ENCODE measurements around the gene HOXA7. TPM values are rescaled to one million over a fixed set of nuclear protein-coding genes. Genes with fewer than 3 reads are reported as not detected.
A peak's percentile ranks its signal among the peaks of the same experiment; 100 is the strongest.

Gene HOXA7
- polyA plus RNA-seq, 1 donor from 2014 or later, result 1.0 TPM

- Mint-ChIP-seq H3K4me1 (peaks cover 3 to 21% (median 6%) of the 10 kb centered on the region in 3 donors), H3K27ac (peak overlapping the region; percentile 40 to 98 (median 60))
Measured at GRCh38 chr7:27164367-27165088, 8.1 kb upstream of the HOXA7 start.

DNA sequence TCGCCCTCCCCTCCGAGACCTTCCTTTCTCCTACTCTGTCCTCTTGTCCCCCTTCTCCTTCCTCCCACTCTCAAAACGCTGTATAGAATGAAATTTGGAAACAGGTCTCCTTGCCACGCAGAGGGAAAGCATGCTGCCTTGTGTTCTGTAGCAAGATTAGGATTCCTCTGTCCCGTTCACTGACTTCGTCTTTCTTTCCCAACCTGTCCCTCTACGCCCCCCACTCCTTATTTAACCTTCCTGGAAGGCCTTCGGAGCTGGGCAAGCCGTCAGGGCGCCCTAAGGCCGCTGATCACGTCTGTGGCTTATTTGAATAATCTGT is 7.5 kb upstream of the HOXA7 start:
- peaks cover 0 to 10% (median 0%) of the 10 kb centered on the region in 3 donors for H3K9me3 Mint-ChIP-seq
- peaks cover 3 to 23% (median 6%) of the 10 kb centered on the region in 3 donors for H3K4me1 Mint-ChIP-seq
- peak overlapping the region in 2 of 4 donors; percentile 19 to 71 for H3K4me3 Mint-ChIP-seq

More at GRCh38 chr7:27164367-27165088, 8.1 kb upstream of the HOXA7 start:
- peaks cover 50% of the 10 kb centered on the region for H3K27me3 Mint-ChIP-seq
- H3K4me3 Mint-ChIP-seq, result peak overlapping the region in 3 of 4 donors; percentile 51 to 75 (median 71)
- peaks cover 1% of the 10 kb centered on the region for H3K36me3 Mint-ChIP-seq
- peaks cover 0 to 10% (median 0%) of the 10 kb centered on the region in 3 donors for H3K9me3 Mint-ChIP-seq

DNA sequence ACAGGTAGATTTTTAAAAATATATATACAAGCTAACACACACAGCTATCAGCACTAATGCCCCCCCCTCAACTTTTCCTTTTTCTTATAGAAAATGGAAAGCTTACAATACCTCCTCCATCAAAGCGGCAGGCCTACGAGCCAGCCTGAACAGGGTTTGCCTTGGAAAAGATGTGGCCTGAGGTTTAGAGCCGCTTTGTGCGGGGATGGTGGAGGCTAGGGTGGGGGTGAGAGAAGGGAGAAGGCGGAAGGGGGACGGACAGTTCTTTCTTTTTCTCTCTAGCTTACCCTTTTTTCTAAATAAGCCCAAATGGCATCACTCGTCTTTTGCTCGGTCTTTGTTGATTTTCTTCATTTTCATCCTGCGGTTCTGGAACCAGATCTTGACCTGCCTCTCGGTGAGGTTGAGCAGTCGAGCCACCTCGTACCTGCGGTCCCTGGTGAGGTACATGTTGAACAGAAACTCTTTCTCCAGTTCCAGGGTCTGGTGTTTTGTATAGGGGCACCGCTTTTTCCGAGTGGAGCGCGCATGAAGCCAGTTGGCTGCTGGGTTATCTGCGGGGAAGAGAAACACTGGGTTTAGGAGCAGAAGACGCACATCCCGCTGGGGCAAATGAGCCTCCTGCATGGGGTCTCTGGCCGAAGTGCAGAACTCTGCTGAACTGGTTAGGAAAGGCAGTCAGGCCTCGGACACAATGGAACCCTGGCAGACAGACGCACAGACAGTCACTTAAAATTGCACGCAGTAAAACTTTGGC is 7.0 kb upstream of the HOXA7 start:
- peaks cover 1% of the 10 kb centered on the region for H3K36me3 Mint-ChIP-seq
- peak overlapping the region in 1 of 4 donors; percentile 71 for H3K4me3 Mint-ChIP-seq
- peaks cover 51% of the 10 kb centered on the region for H3K27me3 Mint-ChIP-seq
- H3K4me1 Mint-ChIP-seq, result peaks cover 0 to 27% (median 8%) of the 10 kb centered on the region in 3 donors
- peaks cover 0 to 7% (median 0%) of the 10 kb centered on the region in 3 donors for H3K9me3 Mint-ChIP-seq
- H3K27ac Mint-ChIP-seq, result peak overlapping the region; percentile 40 to 98 (median 60)

More for the DNA sequence above, 7.5 kb upstream of the HOXA7 start:
- H3K27me3 Mint-ChIP-seq, result peaks cover 52% of the 10 kb centered on the region
- peak overlapping the region; percentile 40 to 98 (median 60) for H3K27ac Mint-ChIP-seq
- peaks cover 1% of the 10 kb centered on the region for H3K36me3 Mint-ChIP-seq

GRCh38 chr7:27162561-27163287 is 6.2 kb upstream of the HOXA7 start:
- Mint-ChIP-seq H3K36me3 (peaks cover 1% of the 10 kb centered on the region), H3K9me3 (peaks cover 0 to 11% (median 0%) of the 10 kb centered on the region in 3 donors), H3K27ac (peak overlapping the region; percentile 40 to 98 (median 54)), H3K4me1 (peaks cover 2 to 35% (median 10%) of the 10 kb centered on the region in 3 donors), H3K27me3 (peaks cover 52% of the 10 kb centered on the region), H3K4me3 (peak overlapping the region in 1 of 4 donors; percentile 71)

DNA sequence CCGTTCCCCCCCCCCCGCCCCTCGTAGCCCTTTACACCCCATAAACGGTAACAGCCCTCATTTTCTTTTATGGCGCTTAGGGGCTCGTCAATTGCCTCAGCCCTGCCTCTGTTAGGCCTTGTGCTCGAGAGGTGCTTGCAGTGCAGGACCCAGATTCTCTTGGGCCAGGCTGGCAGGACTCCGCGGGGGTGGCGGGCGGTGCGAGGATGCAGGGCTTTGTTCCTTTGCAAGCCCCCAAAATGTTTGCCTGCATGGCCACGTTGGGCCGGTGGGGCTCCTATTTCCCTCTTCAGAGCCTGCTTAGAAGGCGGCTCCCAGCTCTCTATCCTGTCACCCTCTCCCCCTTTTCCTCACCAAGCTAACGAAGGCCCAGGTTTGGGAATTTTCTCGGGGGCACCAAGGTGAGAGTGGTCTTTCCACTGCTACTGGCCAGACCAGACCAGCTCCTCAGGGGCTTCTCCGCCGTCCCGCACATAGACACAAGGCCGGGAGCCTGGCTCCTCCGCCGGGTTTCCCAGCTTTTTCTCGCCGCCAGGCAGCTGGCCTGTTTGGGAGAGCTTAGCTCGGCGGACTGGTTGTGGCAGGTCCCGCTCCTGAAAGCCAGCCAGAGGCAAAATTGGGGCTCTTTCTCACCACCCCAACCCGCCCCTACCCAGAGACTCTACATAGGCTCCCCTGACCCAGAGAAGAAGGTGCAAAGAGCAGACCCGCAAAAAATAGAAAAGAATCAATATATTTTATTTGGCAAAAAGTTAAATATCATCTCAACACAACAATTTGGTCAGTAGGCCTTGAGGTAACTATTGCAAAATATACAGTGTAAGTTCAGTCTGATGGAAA is 5.5 kb upstream of the HOXA7 start:
- Mint-ChIP-seq H3K36me3 (peaks cover 1% of the 10 kb centered on the region), H3K27ac (peak overlapping the region in 2 of 3 donors; percentile 39 to 98), H3K4me1 (peaks cover 3 to 35% (median 10%) of the 10 kb centered on the region in 3 donors), H3K4me3 (peak overlapping the region in 2 of 4 donors; percentile 70 to 71), H3K9me3 (peaks cover 0 to 14% (median 0%) of the 10 kb centered on the region in 3 donors), H3K27me3 (peaks cover 51% of the 10 kb centered on the region)

GRCh38 chr7:27161214-27161720 is 4.8 kb upstream of the HOXA7 start:
- peak overlapping the region; percentile 92 to 98 (median 93) for H3K27ac Mint-ChIP-seq
- peaks cover 3 to 35% (median 10%) of the 10 kb centered on the region in 3 donors for H3K4me1 Mint-ChIP-seq
- H3K27me3 Mint-ChIP-seq, result peaks cover 55% of the 10 kb centered on the region
- peaks cover 0 to 14% (median 0%) of the 10 kb centered on the region in 3 donors for H3K9me3 Mint-ChIP-seq
- peak overlapping the region; percentile 77 to 94 (median 90) for H3K4me3 Mint-ChIP-seq
- H3K36me3 Mint-ChIP-seq, result peaks cover 1% of the 10 kb centered on the region

DNA sequence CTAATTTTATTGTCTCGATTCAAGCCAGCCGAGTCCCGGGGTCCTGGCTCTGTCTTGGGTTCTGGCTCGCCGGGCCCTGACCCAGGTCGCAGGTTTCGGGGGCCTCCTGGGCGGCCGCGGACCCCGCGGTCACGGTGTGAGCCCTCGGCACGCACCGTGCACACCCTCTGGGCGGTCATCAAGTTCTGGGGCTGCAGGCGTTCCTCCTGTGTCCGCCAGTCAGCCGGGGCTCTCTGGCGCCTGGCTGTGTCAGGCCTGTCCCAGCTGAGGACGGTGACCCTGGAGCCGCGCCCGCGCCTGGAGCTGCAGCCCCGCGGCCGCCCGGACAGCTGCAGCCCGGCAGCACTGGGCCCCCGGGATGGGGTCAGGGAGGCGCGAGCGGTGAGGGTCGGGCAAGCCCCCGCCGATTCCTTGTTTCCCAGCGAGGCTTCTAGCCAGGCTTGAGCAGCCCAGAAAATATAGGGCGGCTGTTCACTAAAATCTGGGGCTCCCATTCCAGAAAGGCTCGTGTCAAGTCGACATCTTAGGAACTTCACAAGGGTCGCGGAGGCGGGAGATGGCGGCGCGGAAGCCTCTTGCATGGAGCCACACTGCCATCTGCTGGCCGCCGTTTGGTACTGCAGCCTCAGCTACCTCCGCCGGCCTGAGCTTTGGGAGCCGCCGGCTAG is 4.2 kb upstream of the HOXA7 start:
- H3K9me3 Mint-ChIP-seq, result peaks cover 0 to 10% (median 0%) of the 10 kb centered on the region in 3 donors
- peak overlapping the region; percentile 92 to 98 (median 93) for H3K27ac Mint-ChIP-seq
- peak overlapping the region; percentile 77 to 94 (median 90) for H3K4me3 Mint-ChIP-seq
- peaks cover 1% of the 10 kb centered on the region for H3K36me3 Mint-ChIP-seq
- H3K4me1 Mint-ChIP-seq, result peaks cover 4 to 35% (median 10%) of the 10 kb centered on the region in 3 donors
- H3K27me3 Mint-ChIP-seq, result peaks cover 55% of the 10 kb centered on the region

GRCh38 chr7:27160145-27160545 is 3.7 kb upstream of the HOXA7 start:
- Mint-ChIP-seq H3K27me3 (peaks cover 58% of the 10 kb centered on the region), H3K4me1 (peaks cover 6 to 39% (median 10%) of the 10 kb centered on the region in 3 donors), H3K36me3 (peaks cover 1% of the 10 kb centered on the region), H3K4me3 (peak overlapping the region; percentile 73 to 94 (median 88)), H3K27ac (peak overlapping the region; percentile 84 to 98 (median 92)), H3K9me3 (peaks cover 0 to 13% (median 1%) of the 10 kb centered on the region in 3 donors)

DNA sequence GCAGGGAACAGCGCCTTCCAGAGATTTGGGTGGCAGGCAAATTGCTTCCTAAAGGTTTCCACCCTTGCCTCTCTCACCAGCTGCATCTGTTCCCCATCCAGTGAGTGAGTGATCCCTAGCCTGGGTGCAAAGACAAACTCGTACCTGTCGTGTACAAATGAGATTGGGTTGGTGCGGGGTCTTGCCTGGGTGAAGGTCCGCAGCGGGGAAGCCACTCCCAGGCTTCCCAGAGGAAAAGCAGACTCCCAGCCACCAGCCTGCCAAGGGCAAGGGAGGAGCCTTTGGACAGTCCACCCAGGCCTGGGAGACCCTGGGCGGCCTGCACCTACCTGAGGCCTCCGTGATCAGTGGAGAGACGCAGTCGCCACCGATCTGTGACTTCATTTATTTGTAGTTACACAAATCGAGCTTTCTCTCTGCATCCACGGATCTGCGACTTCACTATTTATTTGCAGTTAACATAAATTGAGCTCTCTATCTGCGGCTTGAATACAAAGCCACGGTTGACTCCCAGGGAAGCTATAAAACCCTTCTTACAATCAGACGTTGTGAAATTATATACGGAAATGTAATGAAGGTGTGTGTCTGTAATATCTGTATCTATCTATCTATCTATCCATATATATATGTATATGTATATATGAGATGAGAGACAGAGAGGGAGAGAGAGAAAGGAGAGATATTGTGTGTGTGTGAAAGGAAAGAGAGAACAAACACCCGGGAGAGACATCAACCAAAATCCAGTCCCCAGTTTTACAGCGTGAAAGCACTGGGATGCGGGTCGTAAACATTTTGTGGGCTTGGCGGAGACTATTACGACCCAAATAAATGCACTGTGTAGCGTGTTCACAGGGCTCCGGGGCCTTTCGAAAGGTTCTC is 3.0 kb upstream of the HOXA7 start:
- Mint-ChIP-seq H3K9me3 (peaks cover 0 to 15% (median 1%) of the 10 kb centered on the region in 3 donors), H3K4me1 (peaks cover 8 to 45% (median 14%) of the 10 kb centered on the region in 3 donors), H3K36me3 (no peaks in the 10 kb centered on the region), H3K27ac (peak overlapping the region; percentile 84 to 98 (median 92)), H3K27me3 (peaks cover 61% of the 10 kb centered on the region), H3K4me3 (peak overlapping the region; percentile 73 to 94 (median 88))

GRCh38 chr7:27158436-27159265 is 2.2 kb upstream of the HOXA7 start:
- peak overlapping the region; percentile 38 to 89 (median 50) for H3K4me3 Mint-ChIP-seq
- peak overlapping the region; percentile 91 to 98 (median 94) for H3K27ac Mint-ChIP-seq
- H3K36me3 Mint-ChIP-seq, result no peaks in the 10 kb centered on the region
- H3K9me3 Mint-ChIP-seq, result peaks cover 0 to 17% (median 1%) of the 10 kb centered on the region in 3 donors
- peaks cover 66% of the 10 kb centered on the region for H3K27me3 Mint-ChIP-seq
- peaks cover 8 to 51% (median 14%) of the 10 kb centered on the region in 3 donors for H3K4me1 Mint-ChIP-seq

DNA sequence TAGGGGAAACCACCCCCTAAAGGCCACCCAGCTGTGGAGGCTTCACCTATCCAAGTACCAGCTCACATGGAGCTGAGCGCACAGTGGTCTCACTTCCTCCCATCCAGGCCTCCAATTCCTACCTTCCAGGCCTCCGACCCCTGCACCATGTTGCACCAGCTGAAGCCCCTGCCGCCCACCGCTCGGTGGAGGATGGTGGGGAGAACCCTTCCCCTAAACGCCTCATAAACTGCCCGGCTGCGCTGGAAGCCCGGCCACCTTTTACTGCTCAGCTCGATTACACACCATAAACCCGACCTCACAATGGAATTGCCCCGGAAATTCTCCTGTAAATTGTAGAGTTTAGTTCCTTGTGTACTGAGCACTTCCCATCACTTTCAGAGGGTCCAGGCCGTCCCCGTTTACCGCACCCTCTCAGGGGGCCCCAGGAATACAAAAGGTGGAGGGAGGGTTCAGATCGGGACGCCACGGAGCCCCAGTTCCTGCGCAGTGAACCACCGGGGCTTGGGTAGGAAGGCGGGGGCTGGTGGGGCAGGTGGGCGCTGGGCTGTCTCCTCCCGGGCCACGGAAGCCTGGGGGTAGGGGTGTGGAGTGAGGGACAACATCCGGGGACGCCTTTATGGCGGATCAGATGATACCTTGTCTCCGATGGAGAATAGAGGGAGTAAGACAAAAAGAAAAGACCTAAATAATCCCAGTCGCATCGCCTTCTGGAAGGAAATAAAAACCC is 1.4 kb upstream of the HOXA7 start:
- H3K27me3 Mint-ChIP-seq, result peaks cover 61% of the 10 kb centered on the region
- H3K4me3 Mint-ChIP-seq, result peak overlapping the region; percentile 54 to 89 (median 69)
- H3K4me1 Mint-ChIP-seq, result peaks cover 8 to 50% (median 14%) of the 10 kb centered on the region in 3 donors
- H3K27ac Mint-ChIP-seq, result peak overlapping the region; percentile 91 to 98 (median 94)
- no peaks in the 10 kb centered on the region for H3K36me3 Mint-ChIP-seq
- peaks cover 0 to 17% (median 1%) of the 10 kb centered on the region in 3 donors for H3K9me3 Mint-ChIP-seq

All from IgD-negative memory B cell (primary cell).